HCT116 (cell line): Measurements from ENCODE around the gene PEDS1.

ENCODE experiments used
- CTCF ChIP-seq, 3 experiments: fragments of 200-600 bp in 1 of 3; sonication (generic) in 1 of 3; IDR thresholded peaks in 2 of 3; conservative IDR thresholded peaks in 1 of 3; 2 replicates each; pipeline ENCODE4 v1.5.1; 2012 to 2017; ENCODE audit warnings: low read depth in 2 of 3, low read length in 2 of 3, antibody characterized with exemption in 1 of 3, borderline replicate concordance in 1 of 3, control low read depth in 1 of 3, mild to moderate bottlenecking in 1 of 3, mixed read lengths in 1 of 3, mixed run types in 1 of 3, moderate library complexity in 1 of 3; ENCODE audit not compliant: insufficient read depth in 1 of 3
- EGR1 ChIP-seq: IDR thresholded peaks from 2 replicates; pipeline ENCODE4 v1.6.1; 2012; ENCODE audit warnings: low read depth
- ELF1 ChIP-seq: IDR thresholded peaks from 2 replicates; pipeline ENCODE4 v1.6.1; 2012; ENCODE audit warnings: low read depth, borderline replicate concordance
- EZH2 ChIP-seq: fragments of 200-600 bp; sonication (generic); IDR thresholded peaks from 2 replicates; pipeline ENCODE4 v1.6.1; 2017; ENCODE audit warnings: antibody characterized with exemption, mixed run types
- EZH2phosphoT487 ChIP-seq: fragments of 200-600 bp; IDR thresholded peaks from 2 replicates; pipeline ENCODE4 v1.6.1; 2018; ENCODE audit warnings: antibody characterized with exemption, borderline replicate concordance
- FOSL1 ChIP-seq: IDR thresholded peaks from 2 replicates; pipeline ENCODE4 v1.6.1; 2012; ENCODE audit warnings: low read depth
- POLR2A ChIP-seq: IDR thresholded peaks from 2 replicates; pipeline ENCODE4 v1.7.0; 2011; ENCODE audit warnings: borderline replicate concordance; ENCODE audit not compliant: insufficient read depth, insufficient read length; ENCODE audit errors: extremely low read depth
- POLR2AphosphoS5 ChIP-seq: IDR thresholded peaks from 2 replicates; pipeline ENCODE4 v1.6.1; 2011; ENCODE audit warnings: mild to moderate bottlenecking, low read depth, low read length, moderate library complexity
- TCF7L2 ChIP-seq: IDR thresholded peaks from 2 replicates; pipeline ENCODE4 v1.7.0; 2011; ENCODE audit warnings: borderline replicate concordance, inconsistent platforms; ENCODE audit not compliant: insufficient read depth, insufficient read length; ENCODE audit errors: extremely low read depth
- YY1 ChIP-seq: IDR thresholded peaks from 2 replicates; pipeline ENCODE4 v1.6.1; 2011; ENCODE audit warnings: low read length, low read depth, moderate library complexity, mild to moderate bottlenecking; ENCODE audit not compliant: insufficient replicate concordance; ENCODE audit errors: extremely low read depth
- ZBTB33 ChIP-seq: IDR thresholded peaks from 2 replicates; pipeline ENCODE4 v1.6.1; 2011; ENCODE audit warnings: mild to moderate bottlenecking, low read length, moderate library complexity; ENCODE audit not compliant: insufficient replicate concordance; ENCODE audit errors: extremely low read depth
- ZNF274 ChIP-seq: fragments of 200-500 bp; sonication (Bioruptor generic); IDR thresholded peaks from 2 replicates; pipeline ENCODE4 v1.6.1; 2014; ENCODE audit warnings: mild to moderate bottlenecking, low read depth, low read length, inconsistent platforms
- TF ChIP-seq, protein P1 (sequence below): IDR thresholded peaks from 2 replicates; pipeline ENCODE4 v1.6.1; 2012; ENCODE audit warnings: low read depth

- TF ChIP-seq POLR2A (no peak), CTCF (IDR thresholded peaks at IDR 0.05 in 2 of 3, conservative IDR thresholded peaks at IDR 0.05 in 1 of 3; ENCODE audit: borderline replicate concordance in 1 of 3, insufficient read depth in 1 of 3, low read depth in 2 of 3, low read length in 2 of 3) (no peak), EZH2 (no peak), EGR1 (no peak), EZH2phosphoT487 (no peak), YY1 (no peak), ZBTB33 (no peak), ELF1 (no peak), ZNF274 (no peak), FOSL1 (no peak), TCF7L2 (no peak), POLR2AphosphoS5 (no peak)
- TF ChIP-seq, protein P1, sequence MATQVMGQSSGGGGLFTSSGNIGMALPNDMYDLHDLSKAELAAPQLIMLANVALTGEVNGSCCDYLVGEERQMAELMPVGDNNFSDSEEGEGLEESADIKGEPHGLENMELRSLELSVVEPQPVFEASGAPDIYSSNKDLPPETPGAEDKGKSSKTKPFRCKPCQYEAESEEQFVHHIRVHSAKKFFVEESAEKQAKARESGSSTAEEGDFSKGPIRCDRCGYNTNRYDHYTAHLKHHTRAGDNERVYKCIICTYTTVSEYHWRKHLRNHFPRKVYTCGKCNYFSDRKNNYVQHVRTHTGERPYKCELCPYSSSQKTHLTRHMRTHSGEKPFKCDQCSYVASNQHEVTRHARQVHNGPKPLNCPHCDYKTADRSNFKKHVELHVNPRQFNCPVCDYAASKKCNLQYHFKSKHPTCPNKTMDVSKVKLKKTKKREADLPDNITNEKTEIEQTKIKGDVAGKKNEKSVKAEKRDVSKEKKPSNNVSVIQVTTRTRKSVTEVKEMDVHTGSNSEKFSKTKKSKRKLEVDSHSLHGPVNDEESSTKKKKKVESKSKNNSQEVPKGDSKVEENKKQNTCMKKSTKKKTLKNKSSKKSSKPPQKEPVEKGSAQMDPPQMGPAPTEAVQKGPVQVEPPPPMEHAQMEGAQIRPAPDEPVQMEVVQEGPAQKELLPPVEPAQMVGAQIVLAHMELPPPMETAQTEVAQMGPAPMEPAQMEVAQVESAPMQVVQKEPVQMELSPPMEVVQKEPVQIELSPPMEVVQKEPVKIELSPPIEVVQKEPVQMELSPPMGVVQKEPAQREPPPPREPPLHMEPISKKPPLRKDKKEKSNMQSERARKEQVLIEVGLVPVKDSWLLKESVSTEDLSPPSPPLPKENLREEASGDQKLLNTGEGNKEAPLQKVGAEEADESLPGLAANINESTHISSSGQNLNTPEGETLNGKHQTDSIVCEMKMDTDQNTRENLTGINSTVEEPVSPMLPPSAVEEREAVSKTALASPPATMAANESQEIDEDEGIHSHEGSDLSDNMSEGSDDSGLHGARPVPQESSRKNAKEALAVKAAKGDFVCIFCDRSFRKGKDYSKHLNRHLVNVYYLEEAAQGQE: no peak
Observed at GRCh38 chr20:50200482-50201104, 47.1 kb upstream of the PEDS1 start.
